ENCODE results near the gene NHEJ1.

Gene NHEJ1

GRCh38 chr2:219169930-219170654, 9.5 kb upstream of the NHEJ1 start, which contains the start of gene SLC23A3:
Gene SLC23A3 (minus strand): TSS chr2:219170029. CDS start chr2:219169984, 45 bp downstream.
- H3K4me3 ChIP-seq (replicated peaks; ENCODE audit: low read depth, low read length), result no peak within 1 kb of the TSS
- no peak for DNase-seq (ENCODE audit: extremely low read depth, insufficient read length)
- no peaks in the 10 kb centered on the region for H3K27me3 ChIP-seq (replicated peaks; ENCODE audit: control insufficient read depth, insufficient read depth, low read length)
- TF ChIP-seq, protein P1, sequence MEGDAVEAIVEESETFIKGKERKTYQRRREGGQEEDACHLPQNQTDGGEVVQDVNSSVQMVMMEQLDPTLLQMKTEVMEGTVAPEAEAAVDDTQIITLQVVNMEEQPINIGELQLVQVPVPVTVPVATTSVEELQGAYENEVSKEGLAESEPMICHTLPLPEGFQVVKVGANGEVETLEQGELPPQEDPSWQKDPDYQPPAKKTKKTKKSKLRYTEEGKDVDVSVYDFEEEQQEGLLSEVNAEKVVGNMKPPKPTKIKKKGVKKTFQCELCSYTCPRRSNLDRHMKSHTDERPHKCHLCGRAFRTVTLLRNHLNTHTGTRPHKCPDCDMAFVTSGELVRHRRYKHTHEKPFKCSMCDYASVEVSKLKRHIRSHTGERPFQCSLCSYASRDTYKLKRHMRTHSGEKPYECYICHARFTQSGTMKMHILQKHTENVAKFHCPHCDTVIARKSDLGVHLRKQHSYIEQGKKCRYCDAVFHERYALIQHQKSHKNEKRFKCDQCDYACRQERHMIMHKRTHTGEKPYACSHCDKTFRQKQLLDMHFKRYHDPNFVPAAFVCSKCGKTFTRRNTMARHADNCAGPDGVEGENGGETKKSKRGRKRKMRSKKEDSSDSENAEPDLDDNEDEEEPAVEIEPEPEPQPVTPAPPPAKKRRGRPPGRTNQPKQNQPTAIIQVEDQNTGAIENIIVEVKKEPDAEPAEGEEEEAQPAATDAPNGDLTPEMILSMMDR (IDR thresholded peaks at IDR 0.05; ENCODE audit: insufficient read depth, low read length, poor library complexity, severe bottlenecking), result no peak
- H3K36me3 ChIP-seq (ENCODE audit: control insufficient read depth, insufficient read depth, low read length), result peaks cover 28% of the 10 kb centered on the region

- DNase-seq (ENCODE audit: extremely low read depth, insufficient read length), result no peak
- Histone ChIP-seq H3K36me3 (ENCODE audit: control insufficient read depth, insufficient read depth, low read length) (peaks cover 22% of the 10 kb centered on the region), H3K27me3 (replicated peaks; ENCODE audit: control insufficient read depth, insufficient read depth, low read length) (no peaks in the 10 kb centered on the region), H3K4me3 (replicated peaks; ENCODE audit: low read depth, low read length) (no peak overlapping the region)
- TF ChIP-seq, protein P1 (IDR thresholded peaks at IDR 0.05; ENCODE audit: insufficient read depth, low read length, poor library complexity, severe bottlenecking), result no peak
These were observed 8.3 kb upstream of the NHEJ1 start for GRCh38 chr2:219168932-219169331.

GRCh38 chr2:219168526-219168925, 7.9 kb upstream of the NHEJ1 start:
- peaks cover 18% of the 10 kb centered on the region for H3K36me3 ChIP-seq (ENCODE audit: control insufficient read depth, insufficient read depth, low read length)
- DNase-seq (ENCODE audit: extremely low read depth, insufficient read length), result no peak
- TF ChIP-seq, protein P1 (IDR thresholded peaks at IDR 0.05; ENCODE audit: insufficient read depth, low read length, poor library complexity, severe bottlenecking), result no peak
- H3K4me3 ChIP-seq (replicated peaks; ENCODE audit: low read depth, low read length), result no peak overlapping the region
- H3K27me3 ChIP-seq (replicated peaks; ENCODE audit: control insufficient read depth, insufficient read depth, low read length), result no peaks in the 10 kb centered on the region

DNA sequence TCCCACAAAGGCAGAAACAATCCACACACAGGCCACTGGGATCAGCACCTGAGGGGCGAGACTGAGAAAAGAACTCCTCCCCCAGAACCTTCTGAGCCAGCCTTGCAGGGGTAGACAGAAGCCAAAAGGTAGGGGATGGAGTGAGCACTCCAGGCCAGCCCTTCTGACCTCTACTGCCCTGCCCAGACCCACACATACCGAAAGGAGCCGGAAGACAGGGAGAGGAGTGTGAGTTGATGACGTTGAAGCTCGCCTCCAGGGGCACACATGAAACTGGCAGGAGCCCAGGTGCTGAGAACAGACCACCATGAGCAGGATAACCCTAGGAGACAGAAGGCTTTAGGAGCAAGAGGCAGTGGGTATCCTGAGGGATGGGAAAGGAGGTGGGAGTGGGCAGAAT, 7.4 kb upstream of the NHEJ1 start:
- TF ChIP-seq, protein P1 (IDR thresholded peaks at IDR 0.05; ENCODE audit: insufficient read depth, low read length, poor library complexity, severe bottlenecking), result no peak
- Histone ChIP-seq H3K36me3 (ENCODE audit: control insufficient read depth, insufficient read depth, low read length) (peaks cover 14% of the 10 kb centered on the region), H3K27me3 (replicated peaks; ENCODE audit: control insufficient read depth, insufficient read depth, low read length) (no peaks in the 10 kb centered on the region), H3K4me3 (replicated peaks; ENCODE audit: low read depth, low read length) (no peak overlapping the region)
- DNase-seq (ENCODE audit: extremely low read depth, insufficient read length), result no peak

GRCh38 chr2:219165058-219165911, 4.7 kb upstream of the NHEJ1 start:
- no peaks in the 10 kb centered on the region for H3K27me3 ChIP-seq (replicated peaks; ENCODE audit: control insufficient read depth, insufficient read depth, low read length)
- no peak for DNase-seq (ENCODE audit: extremely low read depth, insufficient read length)
- H3K36me3 ChIP-seq (ENCODE audit: control insufficient read depth, insufficient read depth, low read length), result 0 out of 2 replicates have a peak, but pooled peaks cover 2% of the 10 kb centered on the region
- no peak overlapping the region for H3K4me3 ChIP-seq (replicated peaks; ENCODE audit: low read depth, low read length)
- TF ChIP-seq, protein P1 (IDR thresholded peaks at IDR 0.05; ENCODE audit: insufficient read depth, low read length, poor library complexity, severe bottlenecking), result no peak

Data from GM06990 (cell line).